ENCODE measurements around the gene FREM1. TPM values are rescaled to one million over a fixed set of nuclear protein-coding genes. Genes with fewer than 3 reads are reported as not detected.

FREM1 gene
- total and polyA plus RNA-seq, 9 donors: 0.61 to 9.2 (median 2.8) TPM

- Histone ChIP-seq H3K27me3 (no peaks in the 10 kb centered on the region), H3K4me3 (no peak overlapping the region), H3K27ac (no peak overlapping the region), H3K9me3 (no peaks in the 10 kb centered on the region), H3K4me1 (ENCODE audit: insufficient read depth) (no peaks in the 10 kb centered on the region), H3K36me3 (no peaks in the 10 kb centered on the region)
- no peak for DNase-seq
- intact Hi-C loops (cut with DNase I): no loop called here
- no peak for TF ChIP-seq POLR2A (IDR thresholded peaks at IDR 0.05)
- TF ChIP-seq CTCF (IDR thresholded peaks at IDR 0.05): no peak
- TF ChIP-seq EP300 (IDR thresholded peaks at IDR 0.05): no peak
- WGBS, 3 donors: 82 to 83% (median 82%) methylated on average over 6 of the region's 6 CpGs
Measured at GRCh38 chr9:14831074-14831473, 79.2 kb downstream of the FREM1 start.

- 64 to 76% (median 69%) methylated on average over 1 of the region's 1 CpG for WGBS, 3 donors
- DNase-seq: no peak
- no peak for TF ChIP-seq EP300 (IDR thresholded peaks at IDR 0.05)
- no peak for TF ChIP-seq CTCF (IDR thresholded peaks at IDR 0.05)
- no peak for TF ChIP-seq POLR2A (IDR thresholded peaks at IDR 0.05)
Measured at GRCh38 chr9:14830057-14830456, 80.2 kb downstream of the FREM1 start.

GRCh38 chr9:14829204-14829603, 81.0 kb downstream of the FREM1 start:
- intact Hi-C loops (cut with DNase I): no loop called here
- H3K36me3 ChIP-seq: no peaks in the 10 kb centered on the region
- H3K4me1 ChIP-seq (ENCODE audit: insufficient read depth): no peaks in the 10 kb centered on the region
- no peak overlapping the region for H3K4me3 ChIP-seq
- H3K27ac ChIP-seq: no peak overlapping the region
- no peak for DNase-seq
- no peaks in the 10 kb centered on the region for H3K9me3 ChIP-seq
- no peaks in the 10 kb centered on the region for H3K27me3 ChIP-seq
- TF ChIP-seq EP300 (IDR thresholded peaks at IDR 0.05): no peak
- TF ChIP-seq POLR2A (IDR thresholded peaks at IDR 0.05): no peak
- no peak for TF ChIP-seq CTCF (IDR thresholded peaks at IDR 0.05)

More at GRCh38 chr9:14830057-14830456, 80.2 kb downstream of the FREM1 start:
- H3K27ac ChIP-seq: no peak overlapping the region
- no peaks in the 10 kb centered on the region for H3K36me3 ChIP-seq
- H3K27me3 ChIP-seq: no peaks in the 10 kb centered on the region
- intact Hi-C loops (cut with DNase I): no loop called here
- H3K4me1 ChIP-seq (ENCODE audit: insufficient read depth): no peaks in the 10 kb centered on the region
- H3K9me3 ChIP-seq: no peaks in the 10 kb centered on the region
- H3K4me3 ChIP-seq: no peak overlapping the region

DNA sequence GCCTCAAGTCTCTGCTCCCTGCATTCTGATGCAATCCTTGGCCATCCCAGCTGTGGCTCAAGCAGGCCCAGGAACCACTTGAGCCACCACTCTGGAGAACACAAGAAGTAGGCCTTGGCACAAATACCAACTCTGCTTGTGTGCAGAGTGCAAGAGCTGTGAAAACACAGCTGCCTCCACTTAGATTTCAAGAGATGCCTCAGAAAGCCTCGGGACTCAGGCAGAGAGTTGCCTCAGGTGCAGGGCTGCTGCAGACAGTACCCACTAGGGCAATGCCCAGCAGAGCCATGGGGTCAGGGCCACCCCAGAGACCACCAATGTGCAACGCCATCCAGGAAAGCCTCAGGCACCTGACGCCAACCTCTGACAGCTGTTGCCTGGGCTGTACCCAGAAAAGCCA, 82.4 kb downstream of the FREM1 start:
- H3K27ac ChIP-seq: no peak overlapping the region
- H3K9me3 ChIP-seq: no peaks in the 10 kb centered on the region
- 87 to 92% (median 89%) methylated on average over 3 of the region's 3 CpGs for WGBS, 3 donors
- no peak for TF ChIP-seq POLR2A (IDR thresholded peaks at IDR 0.05)
- TF ChIP-seq CTCF (IDR thresholded peaks at IDR 0.05): no peak
- no peak for TF ChIP-seq EP300 (IDR thresholded peaks at IDR 0.05)
- H3K27me3 ChIP-seq: no peaks in the 10 kb centered on the region
- H3K4me1 ChIP-seq (ENCODE audit: insufficient read depth): no peaks in the 10 kb centered on the region
- intact Hi-C loops (cut with DNase I): no loop called here
- H3K4me3 ChIP-seq: no peak overlapping the region
- no peak for DNase-seq
- H3K36me3 ChIP-seq: no peaks in the 10 kb centered on the region

DNA sequence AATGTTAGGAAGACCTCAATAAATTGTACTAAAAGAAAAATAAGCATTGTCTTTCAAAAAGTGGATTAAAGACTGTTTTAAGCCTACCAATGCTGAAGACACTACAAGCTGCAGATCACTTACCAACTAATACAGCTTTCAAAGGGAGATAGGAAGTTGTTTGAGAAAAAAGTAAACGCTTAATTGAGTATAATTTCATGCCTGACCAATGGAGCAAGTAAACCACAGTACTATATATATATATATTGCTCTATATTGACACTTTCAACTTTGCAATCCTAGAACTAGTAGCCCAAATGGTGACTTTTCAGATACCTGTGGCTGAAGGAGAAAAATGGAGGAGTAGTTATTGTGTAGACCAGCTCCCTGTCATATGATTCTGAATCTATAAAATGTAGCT, 85.7 kb downstream of the FREM1 start:
- WGBS, 3 donors: 90 to 94% (median 93%) methylated on average over 1 of the region's 1 CpG
- Histone ChIP-seq H3K4me3 (no peak overlapping the region), H3K9me3 (no peaks in the 10 kb centered on the region), H3K36me3 (no peaks in the 10 kb centered on the region), H3K4me1 (ENCODE audit: insufficient read depth) (no peaks in the 10 kb centered on the region), H3K27me3 (no peaks in the 10 kb centered on the region), H3K27ac (no peak overlapping the region)
- no peak for DNase-seq
- TF ChIP-seq POLR2A (IDR thresholded peaks at IDR 0.05) (no peak), CTCF (IDR thresholded peaks at IDR 0.05) (no peak), EP300 (IDR thresholded peaks at IDR 0.05) (no peak)
- intact Hi-C loops (cut with DNase I): no loop called here
